Esophagus (tissue), 2 donors: ENCODE results near the gene FBXL19. TPM values are rescaled to one million over a fixed set of nuclear protein-coding genes. Genes with fewer than 3 reads are reported as not detected.

Experiments used
- H3K27ac ChIP-seq, 2 donors: one replicate each; pipeline ENCODE4 v1.5.1; 2013; ENCODE audit warnings: low read depth in 2 of 2, mild to moderate bottlenecking in 2 of 2, inconsistent platforms in 1 of 2, low read length in 1 of 2, moderate library complexity in 1 of 2
- H3K27me3 ChIP-seq, 2 donors: one replicate each; pipeline ENCODE4 v1.6.1; 2013; ENCODE audit warnings: low read length in 2 of 2, control low read depth in 1 of 2, mild to moderate bottlenecking in 1 of 2; ENCODE audit not compliant: insufficient read depth in 2 of 2, control insufficient read depth in 1 of 2
- H3K36me3 ChIP-seq, 2 donors: one replicate each; pipeline ENCODE4 v1.6.1; 2013; ENCODE audit warnings: low read length in 1 of 2; ENCODE audit not compliant: control insufficient read depth in 2 of 2, insufficient read depth in 2 of 2
- H3K4me1 ChIP-seq, 2 donors: one replicate each; pipeline ENCODE4 v1.6.1; 2013; ENCODE audit warnings: low read length in 1 of 2; ENCODE audit not compliant: control insufficient read depth in 2 of 2, insufficient read depth in 2 of 2
- H3K4me3 ChIP-seq, 2 donors: one replicate each; pipeline ENCODE4 v1.5.1; 2013; ENCODE audit warnings: low read length in 2 of 2, mild to moderate bottlenecking in 2 of 2, low read depth in 1 of 2, moderate library complexity in 1 of 2
- H3K9me3 ChIP-seq, 2 donors: one replicate each; pipeline ENCODE4 v1.6.1; 2013; ENCODE audit warnings: mild to moderate bottlenecking in 2 of 2, low read depth in 1 of 2, low read length in 1 of 2, moderate library complexity in 1 of 2; ENCODE audit not compliant: control insufficient read depth in 2 of 2, insufficient read depth in 1 of 2
- WGBS, 2 donors: extraction: QIAGEN DNeasy Blood & Tissue Kit; methylation state at CpG; one replicate each; pipeline ENCODE4 v1.1.7; 2013; 5-methylcytosine and 5-hydroxymethylcytosine counted together
- polyA plus RNA-seq, 2 donors: library from polyadenylated mRNA; stranded (reverse); fragments of 200-250 nt; gene quantifications; one replicate each; pipeline ENCODE4 v1.2.3, GENCODE V29; 2013
- donor health status: healthy with polysubstance abuse.
- donor health status: Bipolar disorder and iron deficiency.

The FBXL19 gene
- polyA plus RNA-seq, 2 donors, result 10.7 to 35.6 TPM

DNA sequence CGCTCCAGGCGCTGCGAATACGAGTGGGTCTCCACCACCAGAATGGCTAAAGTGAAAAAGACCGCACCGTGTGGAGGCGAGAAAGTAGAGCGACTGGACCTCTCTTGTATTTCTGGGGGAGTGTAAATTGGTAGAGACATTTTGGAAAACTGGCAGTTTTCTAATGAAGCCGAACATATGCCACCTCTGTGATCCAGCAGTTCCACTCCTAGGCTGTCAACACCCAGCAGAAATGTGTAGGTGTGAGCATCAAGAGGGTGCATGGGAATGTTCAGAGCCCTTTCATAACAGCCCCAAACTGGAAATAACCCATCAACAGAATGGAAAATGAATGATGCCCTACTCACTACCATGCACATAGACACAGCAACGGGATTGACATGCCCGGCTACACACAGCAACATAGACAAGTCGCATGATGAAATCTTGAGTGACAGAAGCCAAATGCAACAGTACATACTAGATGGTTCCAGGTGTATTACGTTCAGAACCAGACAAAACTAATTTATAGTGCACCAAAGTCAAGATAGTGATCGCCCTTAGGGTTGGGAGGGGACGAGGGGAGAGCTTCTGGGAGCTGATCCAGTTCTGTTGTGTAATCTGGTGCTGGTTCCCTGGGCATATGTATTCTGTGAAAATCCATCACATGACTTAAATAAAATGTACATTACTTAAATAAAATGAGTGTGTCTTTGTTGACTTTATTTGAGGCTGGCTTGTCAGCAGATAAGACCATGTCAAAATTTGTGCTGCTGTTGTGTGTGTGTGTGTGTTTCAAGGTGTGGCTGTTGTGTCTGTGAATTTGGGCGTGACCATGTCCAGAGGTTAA lies 28.6 kb upstream of the FBXL19 start:
- H3K4me3 ChIP-seq, result peak overlapping the region; percentile 67 to 83
- H3K4me1 ChIP-seq, result peaks cover 2 to 24% of the 10 kb centered on the region in 2 donors
- no peaks in the 10 kb centered on the region for H3K36me3 ChIP-seq
- H3K27ac ChIP-seq, result peak overlapping the region; percentile 95 to 100
- WGBS, 2 donors, result 29 to 38% methylated on average over 16 of the region's 16 CpGs
- no peaks in the 10 kb centered on the region for H3K27me3 ChIP-seq
- no peaks in the 10 kb centered on the region for H3K9me3 ChIP-seq

DNA sequence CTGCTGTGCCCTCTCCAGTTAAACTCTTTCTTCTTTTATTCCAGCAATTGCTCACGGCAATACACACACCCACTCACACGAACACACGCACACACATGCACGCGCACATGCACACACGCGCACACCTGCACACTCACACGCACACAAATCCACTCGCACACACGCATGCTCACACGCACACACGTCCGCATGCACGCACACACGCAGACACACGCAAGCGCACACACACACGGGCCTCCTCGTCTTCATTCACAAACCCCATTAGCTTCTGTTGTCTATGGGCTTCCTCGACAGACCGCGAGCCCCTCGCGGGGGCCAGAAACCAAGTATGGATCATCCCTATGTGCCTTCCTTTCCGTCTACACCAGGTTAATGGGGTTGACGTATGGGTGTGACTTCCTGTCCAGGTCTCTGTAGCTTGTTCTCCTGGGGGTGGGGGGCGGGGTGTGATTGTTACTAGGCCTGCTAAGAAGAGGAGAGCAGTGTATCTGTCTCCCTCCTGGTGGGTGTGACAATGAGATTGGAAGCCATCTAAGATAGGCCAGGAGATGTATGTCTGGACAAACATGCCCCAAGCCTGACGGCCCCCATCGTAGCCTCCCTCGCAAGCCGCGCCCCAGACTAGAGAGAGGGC lies 27.6 kb upstream of the FBXL19 start:
- peak overlapping the region; percentile 95 to 100 for H3K27ac ChIP-seq
- no peaks in the 10 kb centered on the region for H3K36me3 ChIP-seq
- WGBS, 2 donors, result 38 to 66% methylated on average over 32 of the region's 32 CpGs
- H3K4me3 ChIP-seq, result peak overlapping the region; percentile 53 to 55
- no peaks in the 10 kb centered on the region for H3K9me3 ChIP-seq
- H3K4me1 ChIP-seq, result peaks cover 2 to 24% of the 10 kb centered on the region in 2 donors
- H3K27me3 ChIP-seq, result no peaks in the 10 kb centered on the region

DNA sequence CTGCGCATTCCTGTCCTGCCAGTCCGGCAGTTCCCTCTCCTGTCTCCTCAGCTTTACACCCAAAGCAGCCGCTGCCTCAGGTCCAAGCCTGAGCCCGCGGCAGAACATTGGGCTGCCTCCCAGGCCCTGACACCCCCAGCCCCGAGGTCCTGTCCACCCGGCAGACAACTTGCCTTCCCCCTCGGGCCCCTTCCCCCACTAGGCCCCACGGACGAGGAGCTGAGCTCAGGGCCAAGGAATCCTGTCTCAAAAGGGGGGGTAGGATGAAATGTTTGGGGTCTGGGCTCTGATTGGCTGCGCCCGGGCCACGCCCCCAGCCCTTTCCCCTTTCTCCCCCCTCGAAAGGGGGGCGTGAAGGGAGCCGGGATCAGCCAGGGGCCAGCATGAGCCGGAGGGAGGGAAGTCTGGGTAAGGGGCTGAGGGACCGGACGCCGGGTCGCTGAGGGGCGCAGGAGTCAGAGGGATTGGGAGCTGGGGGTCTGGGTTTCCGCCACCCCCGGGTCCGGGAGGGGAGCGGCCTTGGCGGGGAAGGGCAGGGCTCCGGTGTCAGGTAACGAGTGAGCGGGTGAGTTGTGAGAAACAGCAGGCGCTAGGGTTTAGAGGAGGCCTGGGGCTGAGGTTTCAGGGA lies 27.0 kb upstream of the FBXL19 start, which contains the start of gene CTF1:
Gene CTF1, plus strand, starts transcription at position 354 of the 628 bp plus-strand sequence. Its CDS starts 30 bp downstream, at position 384.
- WGBS, 2 donors, result 14 to 17% methylated on average over 30 to 31 of the region's 31 CpGs
- Histone ChIP-seq H3K36me3 (no peaks in the 10 kb centered on the region), H3K9me3 (no peaks in the 10 kb centered on the region), H3K4me1 (peaks cover 2 to 24% of the 10 kb centered on the region in 2 donors), H3K27me3 (no peaks in the 10 kb centered on the region), H3K27ac (peak within 1 kb of the TSS; percentile 95 to 100), H3K4me3 (peak within 1 kb of the TSS; percentile 53 to 55)

DNA sequence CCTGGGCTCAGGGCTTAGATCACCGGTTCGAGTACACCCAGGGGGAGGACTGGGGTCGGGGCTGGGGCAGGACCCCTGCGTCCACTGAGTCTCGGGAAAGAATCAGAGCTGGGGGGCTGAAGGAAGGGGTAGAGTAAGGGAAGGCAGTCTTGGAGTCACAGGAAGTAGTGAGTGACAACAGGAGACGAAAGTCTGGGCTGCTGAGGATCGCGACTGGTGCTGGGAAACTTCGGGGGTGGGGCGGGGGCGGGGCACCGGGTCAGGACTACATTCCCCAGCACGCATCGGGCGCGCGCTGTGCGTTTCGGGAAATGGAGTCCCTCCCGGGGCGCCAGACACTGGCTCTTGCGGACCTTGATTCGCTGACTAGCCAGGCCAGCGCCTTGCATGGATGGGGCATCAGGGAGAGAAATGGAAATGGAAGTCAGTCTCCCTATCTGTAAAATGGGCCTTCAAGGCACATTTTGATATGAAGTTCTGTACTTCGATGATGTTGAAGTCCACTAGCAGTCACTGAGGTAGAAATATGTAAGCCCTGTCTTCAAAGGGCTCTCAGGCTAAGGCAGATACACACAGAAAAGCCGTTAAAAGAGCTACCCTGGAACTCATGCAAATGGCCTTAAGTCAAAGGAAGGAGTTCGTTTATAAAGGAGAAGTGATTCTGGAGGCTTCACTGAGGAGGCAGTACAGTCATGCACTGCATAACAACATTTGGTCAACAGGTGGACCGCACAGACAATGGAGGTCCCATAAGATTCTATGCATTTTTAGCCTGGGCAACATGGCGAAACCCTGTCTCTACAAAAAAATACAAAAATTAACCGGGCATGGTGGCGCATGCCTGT lies 26.3 kb upstream of the FBXL19 start:
- H3K4me1 ChIP-seq, result peaks cover 2 to 24% of the 10 kb centered on the region in 2 donors
- H3K36me3 ChIP-seq, result no peaks in the 10 kb centered on the region
- H3K4me3 ChIP-seq, result peak overlapping the region; percentile 53 to 55
- no peaks in the 10 kb centered on the region for H3K27me3 ChIP-seq
- peak overlapping the region; percentile 95 to 100 for H3K27ac ChIP-seq
- no peaks in the 10 kb centered on the region for H3K9me3 ChIP-seq
- WGBS, 2 donors, result 16 to 19% methylated on average over 30 to 31 of the region's 31 CpGs

DNA sequence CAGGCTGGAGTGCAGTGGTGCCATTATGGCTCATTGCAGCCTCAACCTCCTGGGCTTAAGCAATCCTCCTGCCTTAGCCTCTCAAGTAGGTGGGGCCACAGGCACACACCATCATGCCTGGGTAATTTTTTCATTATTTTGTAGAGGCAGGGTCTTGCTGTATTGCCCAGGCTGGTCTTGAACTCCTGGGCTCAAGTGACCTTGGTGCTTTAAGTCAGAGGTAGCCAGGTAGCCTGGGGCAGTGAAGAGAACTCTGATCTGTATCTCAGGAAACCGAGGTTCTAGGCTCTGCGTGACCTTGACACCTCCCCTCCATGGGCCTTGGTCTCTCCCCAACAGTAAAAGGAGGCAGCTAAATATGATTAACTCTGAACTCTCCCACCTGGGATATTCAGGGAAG lies 23.6 kb upstream of the FBXL19 start:
- 67 to 73% methylated on average over 2 of the region's 2 CpGs for WGBS, 2 donors
- Histone ChIP-seq H3K27me3 (no peaks in the 10 kb centered on the region), H3K36me3 (no peaks in the 10 kb centered on the region), H3K27ac (no peak overlapping the region), H3K4me1 (peaks cover 2 to 11% of the 10 kb centered on the region in 2 donors), H3K4me3 (no peak overlapping the region), H3K9me3 (no peaks in the 10 kb centered on the region)

GRCh38 chr16:30900588-30900987 lies 22.8 kb upstream of the FBXL19 start:
- H3K27ac ChIP-seq, result no peak overlapping the region
- no peaks in the 10 kb centered on the region for H3K27me3 ChIP-seq
- no peaks in the 10 kb centered on the region for H3K9me3 ChIP-seq
- H3K4me3 ChIP-seq, result no peak overlapping the region
- peaks cover 2 to 10% of the 10 kb centered on the region in 2 donors for H3K4me1 ChIP-seq
- 99% methylated on average over 5 of the region's 5 CpGs for WGBS, 2 donors
- H3K36me3 ChIP-seq, result no peaks in the 10 kb centered on the region

- H3K9me3 ChIP-seq, result no peaks in the 10 kb centered on the region
- H3K36me3 ChIP-seq, result no peaks in the 10 kb centered on the region
- 38 to 43% methylated on average over 6 of the region's 6 CpGs for WGBS, 2 donors
- peak overlapping the region; percentile 43 to 58 for H3K4me3 ChIP-seq
- peaks cover 2 to 7% of the 10 kb centered on the region in 2 donors for H3K4me1 ChIP-seq
- peak overlapping the region; percentile 88 to 91 for H3K27ac ChIP-seq
- no peaks in the 10 kb centered on the region for H3K27me3 ChIP-seq
Observed at GRCh38 chr16:30901201-30902028, 22.0 kb upstream of the FBXL19 start.

DNA sequence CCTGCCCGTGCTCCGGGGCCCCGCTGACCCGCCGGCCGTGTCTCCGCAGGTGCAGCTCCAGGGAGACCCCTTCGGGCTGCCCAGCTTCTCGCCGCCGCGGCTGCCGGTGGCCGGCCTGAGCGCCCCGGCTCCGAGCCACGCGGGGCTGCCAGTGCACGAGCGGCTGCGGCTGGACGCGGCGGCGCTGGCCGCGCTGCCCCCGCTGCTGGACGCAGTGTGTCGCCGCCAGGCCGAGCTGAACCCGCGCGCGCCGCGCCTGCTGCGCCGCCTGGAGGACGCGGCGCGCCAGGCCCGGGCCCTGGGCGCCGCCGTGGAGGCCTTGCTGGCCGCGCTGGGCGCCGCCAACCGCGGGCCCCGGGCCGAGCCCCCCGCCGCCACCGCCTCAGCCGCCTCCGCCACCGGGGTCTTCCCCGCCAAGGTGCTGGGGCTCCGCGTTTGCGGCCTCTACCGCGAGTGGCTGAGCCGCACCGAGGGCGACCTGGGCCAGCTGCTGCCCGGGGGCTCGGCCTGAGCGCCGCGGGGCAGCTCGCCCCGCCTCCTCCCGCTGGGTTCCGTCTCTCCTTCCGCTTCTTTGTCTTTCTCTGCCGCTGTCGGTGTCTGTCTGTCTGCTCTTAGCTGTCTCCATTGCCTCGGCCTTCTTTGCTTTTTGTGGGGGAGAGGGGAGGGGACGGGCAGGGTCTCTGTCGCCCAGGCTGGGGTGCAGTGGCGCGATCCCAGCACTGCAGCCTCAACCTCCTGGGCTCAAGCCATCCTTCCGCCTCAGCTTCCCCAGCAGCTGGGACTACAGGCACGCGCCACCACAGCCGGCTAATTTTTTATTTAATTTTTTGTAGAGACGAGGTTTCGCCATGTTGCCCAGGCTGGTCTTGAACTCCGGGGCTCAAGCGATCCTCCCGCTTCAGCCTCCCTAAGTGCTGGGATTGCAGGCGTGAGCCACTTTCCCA lies 21.1 kb upstream of the FBXL19 start:
- no peaks in the 10 kb centered on the region for H3K27me3 ChIP-seq
- no peaks in the 10 kb centered on the region for H3K36me3 ChIP-seq
- 9 to 10% methylated on average over 70 to 99 of the region's 99 CpGs for WGBS, 2 donors
- H3K27ac ChIP-seq, result peak overlapping the region; percentile 88 to 91
- peaks cover 0 to 7% of the 10 kb centered on the region in 2 donors for H3K4me1 ChIP-seq
- peak overlapping the region; percentile 58 to 64 for H3K4me3 ChIP-seq
- no peaks in the 10 kb centered on the region for H3K9me3 ChIP-seq
